Endothelial cell of umbilical vein (primary cell): ENCODE results near the gene C9orf78. TPM values are rescaled to one million over a fixed set of nuclear protein-coding genes. Genes with fewer than 3 reads are reported as not detected.

Experiments
- BruUV-seq: library from RNA; stranded (reverse); fragments of 400-500 nt; replicated peaks from 2 replicates; lab custom pipeline; 2021; lab: Mats Ljungman, UMichigan
- CTCF ChIA-PET: fragments of 300-600, 350-600 bp; sonication (Branson Sonifier 250); formaldehyde crosslinking; loops from one replicate; lab custom pipeline; 2021; ENCODE audit warnings: antibody characterized with exemption, inconsistent platforms; lab: Charles Lee
- POLR2A ChIA-PET: fragments of 300-600, 350-600 bp; sonication (Branson Sonifier 250); formaldehyde crosslinking; loops from one replicate; lab custom pipeline; 2021; ENCODE audit warnings: antibody characterized with exemption, inconsistent platforms; lab: Charles Lee
- DNase-seq: peaks from one replicate; pipeline ENCODE4 v3.0.0-alpha.2; 2011; ENCODE audit warnings: low read depth, low spot score
- FAIRE-seq: peaks from 2 replicates; lab custom pipeline; 2011; peaks lifted over from hg19 to GRCh38; lab: Jason Lieb, UNC
- H2AFZ ChIP-seq: 2 replicates; pipeline ENCODE4 v1.6.0; 2012; ENCODE audit warnings: low read depth, low read length, control low read depth, inconsistent platforms
- H3K27ac ChIP-seq: 2 replicates; pipeline ENCODE4 v1.5.1; 2011; ENCODE audit warnings: low read depth, mild to moderate bottlenecking, control low read depth, low read length, moderate library complexity; ENCODE audit not compliant: insufficient read depth
- H3K27me3 ChIP-seq, 2 experiments: 2 replicates each; pipeline versions ENCODE4 v1.6.0 to v1.6.1; 2011; ENCODE audit warnings: low read length in 2 of 2, mixed read lengths in 1 of 2; ENCODE audit not compliant: control insufficient read depth in 2 of 2, insufficient read depth in 2 of 2
- H3K36me3 ChIP-seq, 2 experiments: 2 replicates in 1 of 2; 3 replicates in 1 of 2; pipeline ENCODE4 v1.5.1; 2011; ENCODE audit warnings: low read length in 2 of 2, mild to moderate bottlenecking in 1 of 2, moderate library complexity in 1 of 2; ENCODE audit not compliant: control insufficient read depth in 2 of 2, insufficient read depth in 2 of 2; ENCODE audit errors: extremely low read depth in 1 of 2
- H3K4me1 ChIP-seq: 3 replicates; pipeline ENCODE4 v1.5.1; 2011; ENCODE audit warnings: mild to moderate bottlenecking, low read length; ENCODE audit not compliant: control insufficient read depth, insufficient read depth; ENCODE audit errors: extremely low read depth
- H3K4me2 ChIP-seq: 2 replicates; pipeline ENCODE4 v1.6.1; 2011; ENCODE audit warnings: low read length, control low read depth, mixed read lengths; ENCODE audit not compliant: insufficient read depth
- H3K4me3 ChIP-seq, 3 experiments: fragments of 200-600 bp in 1 of 3; sonication (generic), shearing (Covaris generic) in 1 of 3; replicated peaks in 1 of 3; 2 replicates each; pipeline ENCODE4 v1.5.1; 2011 to 2016; ENCODE audit warnings: control low read depth in 3 of 3, low read length in 3 of 3, mild to moderate bottlenecking in 2 of 3, inconsistent platforms in 1 of 3, low read depth in 1 of 3, moderate library complexity in 1 of 3; ENCODE audit not compliant: insufficient read depth in 1 of 3
- H3K79me2 ChIP-seq: 2 replicates; pipeline ENCODE4 v1.6.0; 2012; ENCODE audit warnings: low read length, inconsistent platforms; ENCODE audit not compliant: control insufficient read depth, insufficient read depth
- H3K9ac ChIP-seq: replicated peaks from 2 replicates; pipeline ENCODE3; 2011; ENCODE audit warnings: low read length, control low read depth; ENCODE audit not compliant: insufficient read depth; ENCODE audit errors: extremely low read depth
- H3K9me1 ChIP-seq: replicated peaks from 3 replicates; pipeline ENCODE4 v1.6.0; 2011; ENCODE audit warnings: mild to moderate bottlenecking, low read length; ENCODE audit not compliant: control insufficient read depth, insufficient read depth; ENCODE audit errors: extremely low read depth
- H3K9me3 ChIP-seq: replicated peaks from 2 replicates; pipeline ENCODE4 v1.5.1; 2012; ENCODE audit warnings: low read length, inconsistent platforms; ENCODE audit not compliant: control insufficient read depth, insufficient read depth
- H4K20me1 ChIP-seq: replicated peaks from 2 replicates; pipeline ENCODE3; 2011; ENCODE audit warnings: mild to moderate bottlenecking, low read length; ENCODE audit not compliant: control insufficient read depth, insufficient read depth; ENCODE audit errors: extremely low read depth
- EZH2 ChIP-seq: IDR thresholded peaks from 2 replicates; pipeline ENCODE4 v1.6.1; 2012; ENCODE audit warnings: borderline replicate concordance, low read depth, mild to moderate bottlenecking, moderate library complexity, low read length, inconsistent platforms; ENCODE audit not compliant: severe bottlenecking
- FOS ChIP-seq: IDR thresholded peaks from 2 replicates; pipeline ENCODE4 v1.6.1; 2011; ENCODE audit warnings: mild to moderate bottlenecking, low read length, moderate library complexity, borderline replicate concordance; ENCODE audit not compliant: insufficient read depth
- GATA2 ChIP-seq: IDR thresholded peaks from 2 replicates; pipeline ENCODE4 v1.7.0; 2011; ENCODE audit warnings: low read depth, mild to moderate bottlenecking, moderate library complexity, mixed read lengths, low read length; ENCODE audit not compliant: insufficient read length, insufficient read depth
- JUN ChIP-seq: IDR thresholded peaks from 2 replicates; pipeline ENCODE4 v1.6.1; 2011; ENCODE audit warnings: borderline replicate concordance, low read depth; ENCODE audit not compliant: insufficient read length, insufficient read depth
- POLR2A ChIP-seq: IDR thresholded peaks from 2 replicates; pipeline ENCODE4 v1.6.1; 2012; ENCODE audit warnings: low read depth, mild to moderate bottlenecking, control low read depth, low read length
- POLR2AphosphoS5 ChIP-seq: IDR thresholded peaks from 2 replicates; pipeline ENCODE4 v1.6.1; 2012; ENCODE audit warnings: low read depth, mild to moderate bottlenecking, control low read depth, low read length, moderate library complexity; ENCODE audit not compliant: insufficient read depth
- dilution Hi-C: fragments of 300-500 bp; cut with MboI; formaldehyde crosslinking; loops from one replicate; pipeline ENCODE4 v1.15.0; 2019; ENCODE audit warnings: low sequenced_read_pairs; ENCODE audit not compliant: extremely low pct_ligation_motif_present
- intact Hi-C: fragments of 100-400 bp; cut with micrococcal nuclease; formaldehyde crosslinking; loops from one replicate; pipeline ENCODE4 v1.10.0; 2022
- polyA plus RNA-seq, 4 experiments: library from polyadenylated mRNA; depleted of rRNA in 3 of 4; stranded (reverse) in 3 of 4; unstranded in 1 of 4; fragments of >200 nt; gene quantifications; 2 replicates each; pipeline versions ENCODE4 v1.2.1 to v1.2.3, GENCODE V29; 2011 to 2012; ENCODE audit warnings: missing spikeins in 1 of 4
- total RNA-seq: library from RNA; stranded (reverse); gene quantifications from 2 replicates; pipeline ENCODE4 v1.2.3, GENCODE V29; 2021
- TF ChIP-seq, protein P1 (sequence below): IDR thresholded peaks from 2 replicates; pipeline ENCODE4 v1.6.1; 2011; ENCODE audit not compliant: insufficient read depth, insufficient read length

The C9orf78 gene
- total and polyA plus RNA-seq, 2 donors (not counting 3 experiments of a cell fraction or from before 2014, with no cell fraction given), result 17.9 to 34.6 TPM

DNA sequence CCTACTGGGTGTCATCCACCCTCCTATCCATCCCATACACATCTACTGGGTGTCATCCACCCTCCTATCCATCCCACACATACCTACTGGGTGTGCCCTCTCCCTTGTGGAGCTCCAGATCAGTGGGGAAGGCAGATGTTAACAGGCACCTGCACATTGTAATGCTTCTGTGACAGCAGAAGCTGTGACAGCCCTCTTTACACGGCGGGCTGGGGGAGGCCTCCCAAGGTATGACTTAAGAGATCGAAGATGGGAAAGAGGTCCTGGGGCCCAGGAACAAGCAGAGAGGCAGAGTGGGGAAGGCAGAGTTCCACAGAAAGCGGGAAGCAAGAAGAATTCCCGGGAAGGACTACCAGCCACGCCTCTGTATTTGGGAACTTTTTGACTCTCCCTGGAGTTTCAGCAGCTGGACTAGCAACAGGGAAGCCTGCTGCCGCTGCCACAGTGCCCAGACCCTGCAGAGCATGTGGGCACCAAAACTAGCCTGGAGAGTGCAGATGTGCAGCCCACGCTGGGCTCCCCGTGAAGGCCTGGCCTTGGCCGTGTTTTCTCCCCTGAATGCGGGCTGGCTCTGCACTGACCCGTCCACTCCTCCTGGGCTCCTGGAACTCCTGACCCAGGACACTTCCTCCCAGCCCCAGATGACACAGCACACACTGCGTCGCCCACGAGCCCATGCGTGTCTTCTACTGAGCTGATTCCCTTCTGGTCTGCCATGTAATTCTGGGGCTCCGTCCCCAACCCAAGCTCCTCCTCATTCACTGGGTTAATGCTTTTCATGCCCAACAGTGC, 20.4 kb downstream of the C9orf78 start:
- H2AFZ ChIP-seq, result no peak overlapping the region
- intact Hi-C loops (no loop called here), dilution Hi-C loops (no loop called here)
- no peak overlapping the region for H3K27ac ChIP-seq
- no peaks in the 10 kb centered on the region for H3K9me3 ChIP-seq
- H3K9ac ChIP-seq, result no peak overlapping the region
- peaks cover 10 to 21% of the 10 kb centered on the region in 2 experiments for H3K36me3 ChIP-seq
- BruUV-seq, result no TSS peak
- H3K4me2 ChIP-seq, result no peak overlapping the region
- no peaks in the 10 kb centered on the region for H3K4me1 ChIP-seq
- no peak overlapping the region for H3K4me3 ChIP-seq
- FAIRE-seq, result no peak
- no peaks in the 10 kb centered on the region for H4K20me1 ChIP-seq
- DNase-seq, result no peak
- no peak for TF ChIP-seq POLR2AphosphoS5
- TF ChIP-seq POLR2A, result peak; percentile 36
- TF ChIP-seq, protein P1, sequence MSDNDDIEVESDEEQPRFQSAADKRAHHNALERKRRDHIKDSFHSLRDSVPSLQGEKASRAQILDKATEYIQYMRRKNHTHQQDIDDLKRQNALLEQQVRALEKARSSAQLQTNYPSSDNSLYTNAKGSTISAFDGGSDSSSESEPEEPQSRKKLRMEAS, result no peak
- TF ChIP-seq EZH2, result no peak
- no peak for TF ChIP-seq GATA2
- no peak for TF ChIP-seq FOS
- CTCF ChIA-PET, result no interaction called here
- no peaks in the 10 kb centered on the region for H3K27me3 ChIP-seq
- H3K79me2 ChIP-seq, result no peaks in the 10 kb centered on the region
- H3K9me1 ChIP-seq, result no peaks in the 10 kb centered on the region
- POLR2A ChIA-PET, result no interaction called here

DNA sequence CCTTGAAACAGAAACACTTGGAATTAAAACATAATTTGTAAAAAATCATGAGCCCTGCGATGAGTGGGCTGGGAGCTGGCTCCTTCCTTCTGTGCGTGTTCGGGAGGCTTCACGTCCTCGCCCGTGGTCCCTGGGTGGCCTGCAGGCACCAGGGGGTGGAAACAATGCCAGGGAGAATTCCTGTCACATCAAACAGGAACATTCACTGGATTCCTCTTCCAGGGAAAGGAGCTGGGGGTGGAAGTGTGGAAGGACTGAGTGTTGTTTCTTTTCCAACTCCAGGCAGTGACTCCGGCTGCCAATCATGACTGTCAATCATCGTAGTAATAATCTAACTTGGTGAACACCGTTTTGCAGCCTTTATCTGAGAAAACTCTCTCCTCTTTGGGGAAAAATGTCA, 21.4 kb downstream of the C9orf78 start:
- Histone ChIP-seq H3K4me2 (no peak overlapping the region), H3K9me3 (no peaks in the 10 kb centered on the region), H2AFZ (no peak overlapping the region), H3K79me2 (no peaks in the 10 kb centered on the region), H3K27me3 (no peaks in the 10 kb centered on the region), H3K36me3 (peaks cover 8 to 18% of the 10 kb centered on the region in 2 experiments), H3K4me1 (no peaks in the 10 kb centered on the region), H3K9me1 (no peaks in the 10 kb centered on the region), H3K9ac (no peak overlapping the region), H3K4me3 (no peak overlapping the region), H4K20me1 (no peaks in the 10 kb centered on the region), H3K27ac (no peak overlapping the region)
- FAIRE-seq, result no peak
- CTCF ChIA-PET, result no interaction called here
- dilution Hi-C loops, result no loop called here
- intact Hi-C loops, result no loop called here
- no peak for DNase-seq
- POLR2A ChIA-PET, result no interaction called here
- TF ChIP-seq JUN (no peak), EZH2 (no peak), POLR2AphosphoS5 (no peak)
- TSS peak; percentile 42 for BruUV-seq
